Activated T-cell treated with anti-CD3 and anti-CD28 coated beads for 24 hours (primary cell): ENCODE data around the gene HOXA6.

ENCODE experiments used
- DNase-seq: peaks from one replicate; pipeline ENCODE4 v3.0.0-alpha.2; 2020; ENCODE audit warnings: low read depth

Gene HOXA6

GRCh38 chr7:27184337-27185012 is 36.9 kb upstream of the HOXA6 start:
- DNase-seq = no peak

DNA sequence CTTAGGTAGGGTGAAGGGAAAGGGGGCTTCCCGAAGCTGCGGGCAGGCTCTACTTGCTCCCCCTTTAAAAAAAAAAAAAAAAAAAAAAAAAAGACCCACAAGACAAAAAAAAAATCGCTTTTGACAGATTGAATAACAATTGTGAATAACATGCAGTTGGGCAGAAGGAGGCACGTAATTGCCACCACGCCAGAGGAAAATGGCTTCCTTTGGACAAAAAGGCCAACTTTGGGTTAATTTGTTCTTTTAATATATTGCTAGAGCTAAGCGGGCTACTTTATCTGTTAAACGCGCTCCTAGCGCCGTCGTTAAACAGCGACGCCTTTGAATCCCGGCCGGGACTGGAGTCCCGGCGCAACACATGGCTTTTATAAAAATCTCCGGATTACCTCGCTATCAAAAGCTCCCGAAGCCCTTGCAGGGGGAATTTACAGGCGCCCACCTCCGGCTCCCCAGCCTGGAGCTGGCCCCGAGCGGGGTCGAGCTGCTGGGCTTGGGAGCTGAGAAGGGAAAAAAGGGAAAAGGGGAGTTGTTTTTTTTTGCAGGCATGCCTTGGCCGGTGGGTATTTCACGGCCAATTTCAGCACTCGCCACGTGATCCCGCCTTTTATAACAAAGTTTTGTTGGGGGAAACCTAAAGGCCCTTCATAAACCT is 36.2 kb upstream of the HOXA6 start:
- no peak for DNase-seq

GRCh38 chr7:27182861-27183681 is 35.5 kb upstream of the HOXA6 start:
- no peak for DNase-seq

DNA sequence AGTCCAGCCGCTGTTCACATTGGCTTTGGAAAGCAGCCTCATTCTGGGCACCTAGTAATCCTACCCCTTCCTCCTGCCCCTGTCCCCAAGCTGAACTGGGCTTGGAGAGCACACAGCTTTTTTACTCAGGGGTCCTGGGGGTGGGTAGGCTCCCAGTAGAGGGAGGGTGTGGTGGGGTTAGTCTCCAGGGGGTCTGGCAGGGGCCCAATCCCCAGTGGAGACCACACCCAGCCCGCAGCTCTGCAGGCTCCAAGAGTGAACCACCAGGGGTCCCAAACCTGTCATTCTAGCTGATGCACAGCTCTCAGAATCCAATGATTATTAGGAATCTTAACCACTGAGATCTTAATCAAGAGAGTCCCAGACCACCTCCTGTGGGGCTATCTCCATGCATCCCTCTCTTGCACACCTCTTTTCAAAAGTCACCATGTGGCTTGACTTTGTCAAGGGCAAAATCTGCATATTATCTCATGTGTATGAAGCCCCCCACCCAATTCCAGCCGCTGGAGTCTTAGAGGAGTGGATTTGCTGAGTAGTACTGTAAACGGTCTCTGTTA is 34.8 kb upstream of the HOXA6 start:
- DNase-seq = no peak

GRCh38 chr7:27181795-27182275 is 34.3 kb upstream of the HOXA6 start:
- no peak for DNase-seq

GRCh38 chr7:27180431-27181420 is 33.2 kb upstream of the HOXA6 start:
- no peak for DNase-seq

- DNase-seq = peak; percentile 52
Measured at GRCh38 chr7:27179503-27180430, 32.2 kb upstream of the HOXA6 start.

- no peak for DNase-seq
Measured at GRCh38 chr7:27179030-27179429, 31.5 kb upstream of the HOXA6 start.

GRCh38 chr7:27178366-27178765 is 30.8 kb upstream of the HOXA6 start:
- DNase-seq = no peak

- DNase-seq = no peak
Measured at GRCh38 chr7:27177795-27178320, 30.3 kb upstream of the HOXA6 start.

- no peak for DNase-seq
Measured at GRCh38 chr7:27176962-27177794, 29.6 kb upstream of the HOXA6 start.

DNA sequence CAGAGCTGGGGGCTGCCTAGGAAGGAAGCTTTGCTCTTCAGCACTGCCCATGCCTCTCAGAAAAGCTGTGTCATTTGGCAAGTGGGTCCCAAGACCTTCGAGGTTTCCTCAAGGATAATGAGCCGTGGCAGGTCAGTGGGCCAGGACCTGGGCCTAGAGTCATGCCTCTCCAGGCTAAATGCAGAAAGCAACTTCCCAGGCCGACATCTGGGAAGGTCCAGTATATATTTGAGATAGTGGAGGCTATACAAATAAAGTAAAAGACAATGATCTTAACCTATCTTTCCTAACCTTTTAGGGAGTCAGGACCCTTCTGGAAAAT is 28.9 kb upstream of the HOXA6 start:
- DNase-seq = no peak

DNA sequence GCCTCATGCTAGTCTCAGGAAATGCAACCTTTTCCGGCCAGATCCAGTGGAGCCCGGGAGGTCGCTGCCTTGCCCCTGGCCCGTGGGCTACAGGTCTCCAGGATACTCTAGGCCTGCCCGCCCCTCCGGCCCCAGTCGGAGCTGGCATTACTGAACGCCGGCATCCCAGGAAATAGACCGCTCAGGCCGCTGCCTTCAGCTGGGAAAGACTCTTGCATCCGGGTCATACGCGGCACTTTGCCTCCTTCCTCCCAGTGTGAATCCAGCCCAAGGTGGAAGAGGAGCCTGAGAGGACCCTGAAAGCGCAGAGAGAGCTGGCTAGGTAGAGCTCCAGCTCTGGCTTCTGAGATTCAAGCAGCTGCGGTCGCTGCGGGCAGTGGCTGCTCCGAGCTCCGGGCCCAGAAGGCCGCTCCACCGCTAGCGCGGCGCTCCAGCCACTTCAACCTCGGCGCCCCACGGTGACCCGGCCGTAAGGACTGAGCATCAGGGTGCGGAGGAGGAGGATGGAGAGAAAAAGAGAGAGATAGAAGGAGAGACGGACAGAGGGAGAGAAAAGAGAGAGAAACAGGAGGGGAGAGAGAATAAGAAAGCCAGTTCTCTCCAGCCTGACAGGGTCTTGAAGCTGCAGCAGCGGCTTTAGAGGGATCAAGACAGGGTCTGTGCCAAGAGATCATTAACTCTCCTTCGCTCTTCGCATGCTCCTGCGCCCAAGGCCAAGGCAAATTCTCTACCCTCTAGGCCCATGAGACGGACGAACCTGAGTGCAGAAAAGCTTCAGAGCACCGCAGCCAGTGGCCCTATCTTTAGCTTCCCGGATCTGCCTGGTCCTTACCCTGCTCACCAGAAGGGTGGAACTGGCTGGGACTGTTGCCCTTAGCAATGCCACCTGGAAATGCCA is 28.3 kb upstream of the HOXA6 start:
- no peak for DNase-seq

DNA sequence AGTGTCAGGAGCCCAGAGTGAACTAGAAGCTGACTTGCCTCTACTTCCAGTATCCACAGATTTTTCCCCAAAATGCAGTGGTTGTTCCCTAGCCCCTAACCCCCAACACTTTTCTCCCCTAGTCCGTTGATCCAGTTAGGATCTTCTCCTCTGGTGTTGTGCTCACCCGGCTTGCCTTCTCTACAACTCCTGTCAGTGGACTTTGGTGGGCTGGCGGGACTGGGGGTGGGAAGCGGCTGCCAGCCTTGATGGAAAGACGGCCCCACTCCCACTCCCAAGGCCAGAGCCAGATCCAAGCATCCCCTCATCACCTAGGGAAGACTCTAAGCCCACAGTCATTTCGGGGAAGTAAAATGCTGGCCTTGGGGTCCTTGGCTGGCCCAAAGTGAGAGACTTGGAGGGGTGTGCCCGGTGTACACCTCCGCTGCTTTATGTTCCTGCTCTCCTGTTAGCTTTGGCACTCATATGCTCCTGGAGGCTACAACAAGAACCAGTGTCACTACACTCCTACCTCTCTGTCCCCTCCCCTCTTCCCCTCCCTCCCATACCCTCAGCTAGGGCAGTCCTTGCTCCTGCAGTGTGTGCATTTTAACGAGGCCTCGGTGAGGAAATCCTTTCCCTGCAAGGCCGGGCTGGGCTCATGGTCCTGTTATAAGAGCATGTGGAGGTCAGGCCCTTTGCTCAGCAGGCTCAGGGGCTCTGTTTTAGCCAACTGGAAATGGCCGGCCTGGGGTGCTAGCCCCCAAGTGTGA is 27.5 kb upstream of the HOXA6 start:
- no peak for DNase-seq

GRCh38 chr7:27173956-27174873 is 26.6 kb upstream of the HOXA6 start, which contains the start of gene HOXA10:
HOXA10 (minus strand) TSS chr7:27174320; CDS start chr7:27174306, 14 bp downstream.
- DNase-seq = no peak

DNA sequence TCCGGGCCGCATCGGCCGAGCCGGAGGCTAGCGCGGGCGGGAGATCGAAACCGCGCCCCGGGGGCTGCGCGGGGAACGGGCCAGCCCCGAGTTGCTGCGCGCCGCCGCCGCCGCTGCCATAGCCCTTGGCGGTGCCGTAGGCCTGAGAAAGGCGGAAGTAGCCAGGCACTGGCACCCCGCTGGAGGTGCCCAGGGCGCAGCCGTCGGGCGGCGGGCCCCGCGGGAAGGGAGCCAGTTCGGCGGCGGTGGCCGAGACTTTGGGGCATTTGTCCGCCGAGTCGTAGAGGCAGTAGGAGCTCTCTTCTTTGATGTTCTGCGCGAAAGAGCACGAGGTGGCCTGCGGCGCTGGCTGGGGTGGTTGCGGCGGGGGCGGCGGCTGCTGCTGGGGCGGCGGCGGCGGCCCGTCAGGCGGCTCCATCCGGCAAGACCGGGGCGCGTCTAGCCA is 26.0 kb upstream of the HOXA6 start:
- no peak for DNase-seq
